H1 (cell line): ENCODE data around the gene HYAL1. TPM values are rescaled to one million over a fixed set of nuclear protein-coding genes. Genes with fewer than 3 reads are reported as not detected.

Experiments
- CTCF ChIA-PET: fragments of 300-600 bp; sonication (Branson Sonifier 250); formaldehyde crosslinking; loops from one replicate; lab custom pipeline; 2021; ENCODE audit not compliant: partially characterized antibody; lab: Charles Lee
- POLR2A ChIA-PET: fragments of 300-600 bp; sonication (Branson Sonifier 250); formaldehyde crosslinking; loops from one replicate; lab custom pipeline; 2021; ENCODE audit warnings: inconsistent platforms; ENCODE audit not compliant: partially characterized antibody; lab: Charles Lee
- DNase-seq, 2 experiments: peaks; one replicate each; pipeline versions ENCODE4 v3.0.0 to v3.0.0-alpha.2; 2010 to 2022; ENCODE audit warnings: low spot score in 2 of 2, low read depth in 1 of 2, mixed read lengths in 1 of 2
- FAIRE-seq: peaks from 2 replicates; lab custom pipeline; 2011; peaks lifted over from hg19 to GRCh38; lab: Jason Lieb, UNC
- H2AFZ ChIP-seq: 2 replicates; pipeline ENCODE4 v1.8.1; 2012; ENCODE audit warnings: low read length, inconsistent platforms
- H2AK5ac ChIP-seq: 2 replicates; pipeline ENCODE4 v1.6.1; 2013; ENCODE audit warnings: low read depth, low read length
- H2BK120ac ChIP-seq: replicated peaks from 2 replicates; pipeline ENCODE3; 2013; ENCODE audit warnings: low read depth, low read length, inconsistent platforms
- H2BK12ac ChIP-seq: 2 replicates; pipeline ENCODE4 v1.6.1; 2013; ENCODE audit warnings: low read depth, low read length
- H2BK15ac ChIP-seq: 2 replicates; pipeline ENCODE4 v1.6.1; 2013; ENCODE audit warnings: low read length
- H2BK20ac ChIP-seq: 2 replicates; pipeline ENCODE4 v1.6.1; 2013; ENCODE audit warnings: low read length
- H2BK5ac ChIP-seq: 2 replicates; pipeline ENCODE4 v1.6.1; 2013; ENCODE audit warnings: low read depth, low read length
- H3K14ac ChIP-seq: 2 replicates; pipeline ENCODE4 v1.6.1; 2013; ENCODE audit warnings: inconsistent platforms; ENCODE audit not compliant: insufficient read length
- H3K18ac ChIP-seq: 2 replicates; pipeline ENCODE4 v1.6.1; 2013; ENCODE audit warnings: low read length; ENCODE audit errors: extremely low read depth
- H3K23ac ChIP-seq: 2 replicates; pipeline ENCODE4 v1.6.1; 2013; ENCODE audit warnings: inconsistent platforms; ENCODE audit not compliant: insufficient read length
- H3K23me2 ChIP-seq: 2 replicates; pipeline ENCODE4 v1.6.1; 2013; ENCODE audit warnings: low read depth, low read length
- H3K27ac ChIP-seq: 2 replicates; pipeline ENCODE4 v1.6.1; 2011; ENCODE audit warnings: low read depth, low read length, inconsistent platforms
- H3K27me3 ChIP-seq, 4 experiments: replicated peaks in 1 of 4; 1 replicate in 1 of 4; 2 replicates in 3 of 4; pipeline versions ENCODE4 v1.6.1 to v1.8.1; 2011 to 2013; ENCODE audit warnings: low read length in 3 of 4, mild to moderate bottlenecking in 3 of 4, inconsistent platforms in 2 of 4, mixed read lengths in 2 of 4, moderate library complexity in 1 of 4; ENCODE audit not compliant: control insufficient read depth in 3 of 4, insufficient read depth in 3 of 4; ENCODE audit errors: extremely low read depth in 1 of 4
- H3K36me3 ChIP-seq, 4 experiments: 2 replicates each; pipeline versions ENCODE4 v1.6.1 to v1.8.1; 2011 to 2013; ENCODE audit warnings: mild to moderate bottlenecking in 4 of 4, low read length in 3 of 4, moderate library complexity in 2 of 4, control low read depth in 1 of 4, inconsistent platforms in 1 of 4; ENCODE audit not compliant: insufficient read depth in 4 of 4, control insufficient read depth in 2 of 4
- H3K4ac ChIP-seq: replicated peaks from 2 replicates; pipeline ENCODE3; 2013; ENCODE audit warnings: low read length, low read depth, mixed read lengths, inconsistent platforms; ENCODE audit not compliant: insufficient read length
- H3K4me1 ChIP-seq, 4 experiments: replicated peaks in 1 of 4; 1 replicate in 1 of 4; 2 replicates in 3 of 4; pipeline versions ENCODE4 v1.6.1 to v1.8.1; 2011 to 2013; ENCODE audit warnings: low read length in 3 of 4, inconsistent platforms in 2 of 4, mixed read lengths in 1 of 4; ENCODE audit not compliant: insufficient read depth in 4 of 4, control insufficient read depth in 3 of 4
- H3K4me2 ChIP-seq, 2 experiments: 2 replicates each; pipeline versions ENCODE4 v1.6.1 to v1.8.1; 2011 to 2013; ENCODE audit warnings: low read depth in 2 of 2, low read length in 2 of 2, control low read depth in 1 of 2, inconsistent platforms in 1 of 2, mild to moderate bottlenecking in 1 of 2; ENCODE audit not compliant: insufficient read depth in 1 of 2
- H3K4me3 ChIP-seq, 4 experiments: fragments of 200-600, 300-600 bp in 1 of 4; sonication (generic), shearing (Covaris generic), sonication (Bioruptor Twin) in 1 of 4; 2 replicates each; pipeline versions ENCODE4 v1.5.1 to v1.8.1; 2011 to 2016; ENCODE audit warnings: low read length in 4 of 4, low read depth in 3 of 4, control low read depth in 2 of 4, inconsistent platforms in 2 of 4, mild to moderate bottlenecking in 2 of 4, mixed read lengths in 1 of 4, moderate library complexity in 1 of 4; ENCODE audit not compliant: insufficient read depth in 2 of 4; ENCODE audit errors: extremely low read depth in 1 of 4
- H3K56ac ChIP-seq: replicated peaks from 2 replicates; pipeline ENCODE3; 2013; ENCODE audit warnings: low read depth, mild to moderate bottlenecking, mixed read lengths, low read length, inconsistent platforms; ENCODE audit not compliant: insufficient read length
- H3K79me1 ChIP-seq: 2 replicates; pipeline ENCODE4 v1.6.1; 2013; ENCODE audit warnings: low read depth, low read length, control low read depth
- H3K79me2 ChIP-seq, 2 experiments: 2 replicates each; pipeline versions ENCODE4 v1.6.1 to v1.8.1; 2012 to 2013; ENCODE audit warnings: low read length in 2 of 2, mild to moderate bottlenecking in 2 of 2, inconsistent platforms in 1 of 2; ENCODE audit not compliant: insufficient read depth in 2 of 2, control insufficient read depth in 1 of 2
- H3K9ac ChIP-seq, 4 experiments: replicated peaks in 1 of 4; 1 replicate in 1 of 4; 2 replicates in 3 of 4; pipeline versions ENCODE4 v1.6.1 to v1.8.1; 2011 to 2013; ENCODE audit warnings: low read depth in 3 of 4, low read length in 3 of 4, control low read depth in 2 of 4, mild to moderate bottlenecking in 2 of 4, moderate library complexity in 2 of 4, inconsistent platforms in 1 of 4; ENCODE audit errors: extremely low read depth in 1 of 4
- H3K9me3 ChIP-seq, 2 experiments: 2 replicates each; pipeline versions ENCODE4 v1.6.1 to v1.8.1; 2012 to 2013; ENCODE audit warnings: mild to moderate bottlenecking in 2 of 2, moderate library complexity in 2 of 2, control low read depth in 1 of 2, inconsistent platforms in 1 of 2, low read depth in 1 of 2, low read length in 1 of 2, mixed read lengths in 1 of 2; ENCODE audit not compliant: insufficient read depth in 2 of 2
- H4K20me1 ChIP-seq, 2 experiments: replicated peaks in 1 of 2; 2 replicates each; pipeline versions ENCODE3 to v1.8.1; 2011 to 2013; ENCODE audit warnings: inconsistent platforms in 2 of 2, low read length in 2 of 2, mild to moderate bottlenecking in 1 of 2; ENCODE audit not compliant: insufficient read depth in 2 of 2, control insufficient read depth in 1 of 2
- H4K5ac ChIP-seq: 2 replicates; pipeline ENCODE4 v1.6.1; 2013; ENCODE audit warnings: low read length, low read depth, mixed read lengths, inconsistent platforms; ENCODE audit not compliant: insufficient read length
- H4K8ac ChIP-seq: 2 replicates; pipeline ENCODE4 v1.8.0; 2013; ENCODE audit warnings: mild to moderate bottlenecking, moderate library complexity, low read length, inconsistent platforms; ENCODE audit not compliant: insufficient read depth; ENCODE audit errors: extremely low read depth
- H4K91ac ChIP-seq: replicated peaks from 2 replicates; pipeline ENCODE3; 2013; ENCODE audit warnings: low read length, mixed read lengths, inconsistent platforms; ENCODE audit not compliant: insufficient read length
- ASH2L ChIP-seq: fragments of 200-600, 300-600 bp; sonication (generic); IDR thresholded peaks from one replicate; pipeline ENCODE4 v1.7.1; 2017; ENCODE audit warnings: low read length
- CTCF ChIP-seq, 3 experiments: IDR thresholded peaks; 1 replicate in 2 of 3; 2 replicates in 1 of 3; pipeline versions ENCODE4 v1.5.1 to v1.6.1; 2011; ENCODE audit warnings: low read length in 3 of 3, mild to moderate bottlenecking in 3 of 3, inconsistent platforms in 2 of 3, low read depth in 1 of 3, moderate library complexity in 1 of 3; ENCODE audit not compliant: insufficient read depth in 1 of 3; ENCODE audit errors: control extremely low read depth in 1 of 3
- EZH2 ChIP-seq: fragments of 200-600 bp; sonication (generic); IDR thresholded peaks from 2 replicates; pipeline ENCODE4 v1.7.1; 2012; ENCODE audit warnings: low read depth, mild to moderate bottlenecking, moderate library complexity, low read length, inconsistent platforms; ENCODE audit not compliant: severe bottlenecking
- POLR2A ChIP-seq, 2 experiments: IDR thresholded peaks; 1 replicate in 1 of 2; 2 replicates in 1 of 2; pipeline ENCODE4 v1.6.1; 2011; ENCODE audit warnings: low read depth in 2 of 2, low read length in 2 of 2, mild to moderate bottlenecking in 2 of 2; ENCODE audit errors: control extremely low read depth in 1 of 2
- SIX5 ChIP-seq: IDR thresholded peaks from 2 replicates; pipeline ENCODE4 v1.6.1; 2011; ENCODE audit warnings: mild to moderate bottlenecking, low read depth, low read length
- SP1 ChIP-seq: IDR thresholded peaks from 2 replicates; pipeline ENCODE4 v1.6.1; 2011; ENCODE audit warnings: low read depth, low read length
- SUZ12 ChIP-seq: fragments of 200-600 bp; sonication (generic); IDR thresholded peaks from 2 replicates; pipeline ENCODE4 v1.6.1; 2012; ENCODE audit warnings: mild to moderate bottlenecking, inconsistent platforms, low read length, moderate library complexity, mixed read lengths
- WGBS, 2 experiments: shearing (Covaris generic) in 1 of 2; methylation state at CpG; one replicate each; pipeline versions ENCODE4 v1.1.6 to v1.1.7; 2013 to 2015; ENCODE audit warnings: low lambda C conversion rate in 2 of 2, mixed read lengths in 2 of 2, inconsistent platforms in 1 of 2, low coverage in 1 of 2, missing lambda C conversion rate in 1 of 2; ENCODE audit not compliant: insufficient replicate concordance in 2 of 2, insufficient coverage in 1 of 2, insufficient read length in 1 of 2; ENCODE audit errors: extremely low coverage in 1 of 2, missing lambda C conversion rate in 1 of 2; 5-methylcytosine and 5-hydroxymethylcytosine counted together
- polyA plus RNA-seq, 7 experiments: library from polyadenylated mRNA; depleted of rRNA in 3 of 7; stranded (reverse) in 5 of 7; unstranded in 2 of 7; fragments of >200 nt in 5 of 7; fragments of 200-250 nt in 2 of 7; gene quantifications; 1 replicate in 5 of 7; 2 replicates in 1 of 7; 4 replicates in 1 of 7; pipeline versions ENCODE4 v1.2.1 to v1.2.3, GENCODE V29; 2011 to 2013; ENCODE audit warnings: missing spikeins in 2 of 7, mixed read lengths in 2 of 7
- total RNA-seq: library from RNA; stranded (reverse); fragmentation: NEBNext Ultra II Directional; extraction: Animal tissue kit (Norgen Biotek cat#: 25700); gene quantifications from 2 replicates; pipeline ENCODE4 v1.2.1, GENCODE V29; 2021

The HYAL1 gene
- total and polyA plus RNA-seq, 2 of the 8 experiments (the other 6 are each of a cell fraction or from before 2014, with no cell fraction given): 2.0 to 5.4 TPM

- Histone ChIP-seq H3K79me2 (no peaks in the 10 kb centered on the region), H4K5ac (no peak overlapping the region), H3K27me3 (peaks cover 27 to 54% (median 43%) of the 10 kb centered on the region in 4 experiments), H3K4me1 (peaks cover 0 to 13% (median 10%) of the 10 kb centered on the region in 4 experiments; a peak in 5 of 7 replicates), H3K4me3 (peak overlapping the region; percentile 20 to 61 (median 37)), H4K91ac (peak overlapping the region; percentile 90), H2BK20ac (no peak overlapping the region), H3K14ac (no peak overlapping the region), H3K4me2 (peak overlapping the region; percentile 53 to 86), H4K20me1 (no peaks in the 10 kb centered on the region), H3K18ac (peak overlapping the region; percentile 32), H3K36me3 (no peaks in the 10 kb centered on the region), H3K23me2 (peaks cover 2% of the 10 kb centered on the region; the same call in 1 of the 2 replicates), H4K8ac (peak overlapping the region; percentile 70), H2BK15ac (no peak overlapping the region; the same call in 1 of the 2 replicates), H3K79me1 (no peaks in the 10 kb centered on the region), H2AK5ac (no peak overlapping the region), H3K9me3 (no peaks in the 10 kb centered on the region; a peak in 1 of 4 replicates), H3K56ac (no peak overlapping the region), H3K4ac (peak overlapping the region; percentile 74), H2AFZ (no peak overlapping the region), H3K27ac (no peak overlapping the region), H2BK12ac (0 out of 2 replicates have a peak overlapping the region, but pooled peaks have one; percentile 81), H2BK5ac (0 out of 2 replicates have a peak overlapping the region, but pooled peaks have one; percentile 30), H3K9ac (peak overlapping the region in 2 of 4 experiments; percentile 13 to 21; a peak in 2 of 7 replicates), H3K23ac (no peak overlapping the region), H2BK120ac (no peak overlapping the region)
- ChIA-PET CTCF (interaction anchor here (0.6 to 53.5 kb wide), 24 partner anchors 9 to 483 kb away, joined by 3 to 2149 read pairs (median 4); partner anchors contain the start of genes GNAI2, GNAT1, HYAL2 and IFRD2), POLR2A (interaction anchor here (0.6 to 9.6 kb wide), 18 partner anchors 7 to 748 kb away, joined by 3 to 122 read pairs (median 4); partner anchors contain the start of gene IFRD2)
- WGBS, 2 experiments: 17% methylated on average over 54 of the region's 65 CpGs; no CpG with 5 or more reads in 1 of the 2 experiments
- DNase-seq (peak in 1 of 2 experiments; percentile 80), FAIRE-seq (no peak)
- TF ChIP-seq SIX5 (no peak), CTCF (IDR thresholded peaks at IDR 0.05; ENCODE audit: control extremely low read depth in 1 of 3, insufficient read depth in 1 of 3, low read depth in 1 of 3, low read length in 3 of 3) (no peak), ASH2L (peak; percentile 28), SUZ12 (0 out of 2 replicates have a peak, but pooled peaks have one; percentile 42), EZH2 (peak; percentile 19), POLR2A (IDR thresholded peaks at IDR 0.05; ENCODE audit: control extremely low read depth in 1 of 2, low read depth in 2 of 2, low read length in 2 of 2) (0 out of 3 replicates have a peak, but pooled peaks of 1 of the 2 experiments have one; percentile 18), SP1 (0 out of 2 replicates have a peak, but pooled peaks have one; percentile 3)
These were observed 28.0 kb downstream of the HYAL1 start for GRCh38 chr3:50275141-50275995.
